ENCODE data around the gene SGK2. TPM values are rescaled to one million over a fixed set of nuclear protein-coding genes. Genes with fewer than 3 reads are reported as not detected.

Gene SGK2
- polyA plus RNA-seq (ENCODE audit: low read depth in 6 of 6): not detected

DNA sequence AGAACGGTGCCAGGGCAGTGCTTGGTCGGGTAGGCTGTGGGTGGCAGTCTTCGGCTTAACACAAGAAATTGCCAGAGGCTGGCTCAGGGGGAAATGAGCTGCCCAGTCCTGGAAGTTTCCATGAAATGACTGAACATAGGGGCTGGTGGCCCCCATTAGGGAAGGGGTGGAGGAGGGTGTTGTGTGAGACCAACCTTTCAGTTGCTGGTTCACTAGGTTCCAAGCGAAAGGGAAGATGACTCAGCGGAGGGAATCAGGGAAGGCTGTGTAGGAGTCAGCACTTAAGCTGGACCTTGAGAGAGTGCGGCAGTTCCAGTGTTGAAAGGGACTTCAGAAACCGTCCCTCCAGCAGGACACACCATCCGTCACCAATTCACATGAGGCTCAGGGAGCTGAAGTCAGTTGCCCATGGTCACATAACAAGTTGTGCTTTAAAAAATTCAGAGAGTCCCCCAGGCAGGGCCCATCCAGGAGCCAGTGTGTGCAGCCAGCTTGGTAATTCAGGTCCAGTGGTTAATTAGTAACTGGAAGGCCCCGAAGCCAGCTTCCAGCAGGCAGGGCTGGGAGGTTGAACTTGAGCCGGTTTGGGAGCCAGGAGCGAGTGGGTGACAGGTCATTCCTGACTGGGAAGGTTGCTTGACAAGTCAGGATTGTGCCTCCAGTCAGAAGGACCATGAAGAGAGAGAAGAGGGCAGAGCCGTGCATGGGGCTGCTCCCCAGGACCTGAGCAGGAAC is at the start of gene SGK2:
TSS of gene SGK2 (plus strand) at position 616 of the 735 bp plus-strand sequence. CDS start 7,469 bp downstream, outside the sequence.
- H3K4me1 Mint-ChIP-seq: no peaks in the 10 kb centered on the region
- no peak for ATAC-seq (ENCODE audit: low read depth in 2 of 2)
- H3K4me3 Mint-ChIP-seq: no peak within 1 kb of the TSS

DNA sequence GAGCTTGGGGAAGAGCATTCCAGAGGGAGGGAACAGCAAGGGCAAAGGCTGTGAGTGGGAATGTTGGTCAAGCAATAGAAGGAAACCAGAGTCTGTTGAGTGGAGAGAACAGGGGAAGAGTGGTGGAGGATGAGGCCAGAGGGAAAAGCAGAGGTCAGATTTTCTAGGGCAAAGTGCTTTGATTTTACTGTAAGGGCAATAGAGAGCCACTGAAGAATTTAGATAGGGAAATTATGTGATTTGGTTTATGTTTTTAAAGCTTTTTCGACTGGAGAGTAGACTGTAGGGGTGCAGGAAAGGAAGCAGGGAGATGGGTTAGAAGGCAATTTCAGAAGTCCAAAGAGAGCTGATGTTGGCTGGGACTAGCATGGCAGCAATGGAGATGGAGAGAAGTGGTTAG is 46.9 kb upstream of the SGK2 start:
- H3K27me3 Mint-ChIP-seq: peaks cover 14 to 35% (median 29%) of the 10 kb centered on the region in 3 donors
- H3K36me3 Mint-ChIP-seq: no peaks in the 10 kb centered on the region
- DNase-seq (no peak), ATAC-seq (ENCODE audit: low read depth in 2 of 2) (no peak)
- peaks cover 10 to 35% (median 26%) of the 10 kb centered on the region in 3 donors for H3K4me1 Mint-ChIP-seq
- peaks cover 0 to 3% (median 0%) of the 10 kb centered on the region in 7 donors for H3K9me3 Mint-ChIP-seq
- peak overlapping the region in 1 of 8 donors; percentile 30 for H3K4me3 Mint-ChIP-seq
- H3K27ac Mint-ChIP-seq: no peak overlapping the region

More for the DNA sequence above, at the start of gene SGK2:
- peak within 1 kb of the TSS in 2 of 6 donors; percentile 9 to 68 for H3K27ac Mint-ChIP-seq
- no peaks in the 10 kb centered on the region for H3K36me3 Mint-ChIP-seq
- no peaks in the 10 kb centered on the region for H3K9me3 Mint-ChIP-seq
- DNase-seq: no peak
- H3K27me3 Mint-ChIP-seq: no peaks in the 10 kb centered on the region

DNA sequence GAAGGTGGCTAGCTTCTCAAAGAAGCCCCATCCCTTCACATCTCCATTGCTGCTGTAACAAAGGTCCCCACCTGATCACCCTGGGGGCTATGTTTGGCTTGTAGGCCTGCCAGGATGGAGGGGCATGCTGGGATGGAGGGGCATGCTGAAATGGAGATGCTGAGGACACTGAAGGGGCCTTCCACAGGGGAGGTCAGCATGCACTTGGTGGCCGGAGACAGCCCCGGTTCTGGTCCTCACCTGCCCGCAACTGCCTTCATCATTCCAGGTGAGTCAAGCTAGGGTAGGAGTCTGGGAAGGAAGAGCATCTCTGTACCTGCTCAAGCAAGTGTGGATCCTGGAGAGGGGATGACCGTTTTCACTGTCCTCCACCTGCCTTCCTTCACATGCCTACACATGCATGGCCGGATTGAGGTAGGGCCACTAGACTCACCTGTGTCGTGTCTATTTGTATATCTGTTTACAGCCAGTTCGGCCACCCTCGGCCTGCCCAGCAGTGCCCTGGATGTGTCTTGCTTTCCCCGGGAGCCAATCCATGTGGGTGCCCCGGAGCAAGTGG is 45.4 kb upstream of the SGK2 start:
- no peaks in the 10 kb centered on the region for H3K36me3 Mint-ChIP-seq
- peaks cover 0 to 3% (median 0%) of the 10 kb centered on the region in 7 donors for H3K9me3 Mint-ChIP-seq
- peak overlapping the region in 2 of 6 donors; percentile 26 to 95 for H3K27ac Mint-ChIP-seq
- H3K27me3 Mint-ChIP-seq: peaks cover 11 to 24% (median 23%) of the 10 kb centered on the region in 3 donors
- ATAC-seq (ENCODE audit: low read depth in 2 of 2) (no peak), DNase-seq (no peak)
- H3K4me1 Mint-ChIP-seq: peaks cover 10 to 30% (median 26%) of the 10 kb centered on the region in 3 donors
- H3K4me3 Mint-ChIP-seq: peak overlapping the region; percentile 92 to 97 (median 95)

DNA sequence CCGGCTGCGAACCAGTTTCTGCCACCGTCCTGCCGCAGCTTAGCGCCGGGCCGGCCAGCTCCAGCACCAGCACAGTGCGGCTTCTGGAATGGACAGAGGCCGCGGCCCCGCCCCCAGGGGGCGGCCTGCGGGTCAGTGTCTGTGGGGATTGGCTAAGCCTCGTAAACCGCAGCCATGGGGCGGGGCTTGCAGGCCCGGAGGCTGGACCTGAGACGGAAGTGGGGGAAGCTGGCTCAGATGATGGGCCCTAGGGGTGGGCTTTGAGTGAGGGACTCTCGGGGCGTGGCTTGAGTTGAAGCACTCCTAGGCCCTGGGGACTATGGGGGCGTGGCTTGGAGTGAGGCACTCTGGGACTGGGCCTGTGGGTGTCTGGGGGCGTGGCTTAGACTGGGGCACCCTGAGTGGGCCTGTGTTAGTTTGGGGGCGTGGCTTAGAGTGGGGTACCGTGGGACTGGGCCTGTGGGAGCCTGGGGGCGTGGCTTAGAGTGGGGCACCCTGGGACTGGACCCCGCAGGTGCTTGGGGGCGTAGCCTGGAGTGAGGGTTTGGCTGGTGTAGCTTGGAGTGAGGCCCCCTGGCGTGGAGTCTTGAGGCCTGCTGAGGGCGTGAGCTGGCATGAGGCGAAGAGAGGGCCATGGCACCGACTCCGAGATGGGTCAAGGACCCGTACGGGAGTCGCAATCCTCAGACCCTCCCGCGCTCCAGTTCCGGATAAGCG is 44.7 kb upstream of the SGK2 start:
- peak overlapping the region; percentile 92 to 97 (median 95) for H3K4me3 Mint-ChIP-seq

DNA sequence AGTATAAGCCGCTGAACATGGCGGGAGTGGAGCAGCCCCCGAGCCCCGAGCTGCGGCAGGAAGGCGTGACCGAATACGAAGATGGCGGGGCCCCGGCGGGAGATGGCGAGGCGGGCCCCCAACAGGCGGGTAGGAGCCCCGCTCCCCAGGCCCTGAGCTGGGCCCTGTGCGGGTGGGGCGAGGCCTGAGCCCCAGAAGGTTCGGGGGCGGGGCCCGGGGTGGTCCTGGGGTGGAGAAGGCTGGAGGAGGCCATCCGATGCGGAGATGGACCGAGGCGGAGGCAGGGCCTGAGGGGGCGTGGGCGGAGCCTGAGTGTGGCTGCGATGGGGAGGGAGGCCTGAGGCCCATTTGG is 44.2 kb upstream of the SGK2 start:
- Mint-ChIP-seq H3K36me3 (no peaks in the 10 kb centered on the region), H3K27me3 (peaks cover 8 to 12% (median 12%) of the 10 kb centered on the region in 3 donors), H3K27ac (peak overlapping the region; percentile 72 to 96 (median 90)), H3K9me3 (peaks cover 0 to 3% (median 0%) of the 10 kb centered on the region in 7 donors), H3K4me1 (peaks cover 10 to 20% (median 20%) of the 10 kb centered on the region in 3 donors), H3K4me3 (peak overlapping the region; percentile 92 to 97 (median 95))
- ATAC-seq (ENCODE audit: low read depth in 2 of 2) (peak; percentile 14 to 20), DNase-seq (no peak)

More for the DNA sequence above, 44.7 kb upstream of the SGK2 start:
- DNase-seq (peak; percentile 94), ATAC-seq (ENCODE audit: low read depth in 2 of 2) (peak; percentile 83 to 85)
- H3K27me3 Mint-ChIP-seq: peaks cover 8 to 17% (median 17%) of the 10 kb centered on the region in 3 donors
- H3K36me3 Mint-ChIP-seq: no peaks in the 10 kb centered on the region
- H3K27ac Mint-ChIP-seq: peak overlapping the region; percentile 72 to 96 (median 90)
- peaks cover 0 to 3% (median 0%) of the 10 kb centered on the region in 7 donors for H3K9me3 Mint-ChIP-seq
- peaks cover 10 to 24% (median 21%) of the 10 kb centered on the region in 3 donors for H3K4me1 Mint-ChIP-seq

DNA sequence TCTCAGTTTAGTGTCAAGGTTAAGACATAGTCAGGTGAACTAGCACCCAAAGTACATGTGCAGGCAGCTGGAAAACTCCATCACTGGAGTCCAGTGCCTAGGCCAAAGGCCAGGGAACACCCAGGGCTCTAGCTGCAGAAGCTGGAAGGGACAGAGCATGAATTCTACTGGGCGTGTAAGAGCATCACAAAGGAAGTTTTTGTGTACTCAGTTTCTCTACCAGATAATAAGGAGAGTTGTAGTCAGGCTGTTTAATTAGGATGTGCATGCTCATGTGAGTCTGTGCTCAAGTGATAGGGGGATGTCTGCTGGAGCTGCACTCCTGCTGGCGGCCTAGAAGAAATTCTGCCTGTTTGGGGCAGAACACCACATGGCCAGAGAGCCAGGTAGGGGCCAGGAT is 43.2 kb upstream of the SGK2 start:
- DNase-seq (no peak), ATAC-seq (ENCODE audit: low read depth in 2 of 2) (no peak)
- peak overlapping the region in 6 of 8 donors; percentile 31 to 97 (median 95) for H3K4me3 Mint-ChIP-seq
- peaks cover 8 to 11% (median 10%) of the 10 kb centered on the region in 3 donors for H3K27me3 Mint-ChIP-seq
- peaks cover 0 to 7% (median 0%) of the 10 kb centered on the region in 7 donors for H3K9me3 Mint-ChIP-seq
- peaks cover 10 to 20% (median 20%) of the 10 kb centered on the region in 3 donors for H3K4me1 Mint-ChIP-seq
- H3K27ac Mint-ChIP-seq: peak overlapping the region in 1 of 6 donors; percentile 21
- no peaks in the 10 kb centered on the region for H3K36me3 Mint-ChIP-seq

DNA sequence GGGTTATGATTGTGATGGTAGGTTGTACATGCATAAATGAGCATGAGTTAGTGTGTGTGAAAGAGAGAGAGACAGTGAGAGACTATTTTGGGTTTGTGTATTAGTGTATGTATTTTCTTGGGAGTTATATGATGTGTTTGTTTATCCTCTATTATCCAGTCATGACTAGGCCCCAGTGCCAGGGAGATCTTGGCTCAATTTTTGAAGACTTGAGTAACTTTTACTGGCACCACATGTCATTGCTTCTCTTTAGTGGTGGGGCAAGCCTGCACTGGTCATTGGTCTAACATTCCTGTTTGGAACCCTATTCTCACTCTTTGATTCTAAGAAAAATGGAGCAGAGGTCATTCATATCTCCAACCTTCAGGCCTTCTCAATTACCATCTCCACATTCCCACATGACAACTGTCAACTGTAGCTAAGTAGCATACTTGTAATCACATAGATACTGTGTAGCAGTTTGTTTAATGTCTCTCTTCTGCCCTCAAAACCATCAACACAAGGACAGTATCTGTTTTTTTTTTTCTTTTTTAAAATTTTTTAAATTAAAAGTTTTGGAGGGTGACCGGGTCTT is 42.5 kb upstream of the SGK2 start:
- Mint-ChIP-seq H3K4me3 (peak overlapping the region in 2 of 8 donors; percentile 6 to 94), H3K36me3 (no peaks in the 10 kb centered on the region), H3K9me3 (peaks cover 0 to 7% (median 0%) of the 10 kb centered on the region in 7 donors), H3K4me1 (peaks cover 10 to 20% (median 20%) of the 10 kb centered on the region in 3 donors), H3K27me3 (peaks cover 4 to 8% (median 7%) of the 10 kb centered on the region in 3 donors), H3K27ac (no peak overlapping the region)
- ATAC-seq (ENCODE audit: low read depth in 2 of 2) (no peak), DNase-seq (no peak)

DNA sequence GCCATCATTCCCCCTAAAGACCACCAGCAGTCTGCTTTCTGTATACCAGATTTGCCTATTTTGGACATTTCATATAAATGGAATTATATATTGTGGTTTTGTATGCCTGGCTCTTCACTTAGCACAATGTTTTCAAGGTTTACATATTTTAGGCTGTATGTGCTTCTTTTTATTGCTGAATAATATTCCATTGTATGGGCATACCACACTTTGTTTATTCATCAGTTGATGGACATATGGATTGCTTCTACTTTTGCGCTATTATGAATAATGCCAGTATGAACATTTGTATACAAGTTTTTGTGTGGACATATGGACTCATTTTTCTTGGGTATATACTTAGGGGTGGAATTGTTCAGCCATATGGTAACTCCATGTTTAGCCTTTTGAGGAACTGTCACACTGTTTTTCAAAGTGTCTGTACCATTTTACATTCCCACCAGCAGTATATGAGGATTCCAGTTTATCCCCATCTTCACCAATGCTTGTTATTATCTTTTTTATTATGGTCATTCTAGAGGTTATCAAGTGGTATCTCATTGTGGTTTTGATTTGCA is 38.7 kb upstream of the SGK2 start:
- H3K4me1 Mint-ChIP-seq: peaks cover 4 to 12% (median 12%) of the 10 kb centered on the region in 3 donors
- no peak overlapping the region for H3K27ac Mint-ChIP-seq
- H3K27me3 Mint-ChIP-seq: peaks cover 0 to 5% (median 0%) of the 10 kb centered on the region in 3 donors
- H3K36me3 Mint-ChIP-seq: no peaks in the 10 kb centered on the region
- ATAC-seq (ENCODE audit: low read depth in 2 of 2): no peak
- H3K4me3 Mint-ChIP-seq: no peak overlapping the region
- peaks cover 0 to 7% (median 0%) of the 10 kb centered on the region in 7 donors for H3K9me3 Mint-ChIP-seq
- DNase-seq: no peak

DNA sequence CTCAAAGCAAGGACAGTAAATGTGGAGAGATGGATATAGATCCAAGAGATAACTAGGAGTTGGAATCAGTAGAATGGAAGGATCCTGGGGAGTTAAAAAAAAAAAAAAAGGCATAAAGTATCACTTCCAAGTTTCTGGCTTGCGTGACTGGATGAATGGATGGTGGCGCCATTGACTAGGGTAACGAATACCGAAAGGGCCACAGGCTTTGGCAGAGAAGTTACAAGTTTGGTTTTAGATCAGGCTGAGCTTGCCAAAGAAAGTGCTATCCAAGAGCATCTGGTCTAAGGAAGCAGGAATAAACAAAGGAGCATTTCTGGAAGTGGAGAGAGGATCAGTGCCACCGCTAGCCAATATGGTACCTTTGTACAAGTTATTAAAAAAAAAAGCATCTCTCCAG is 33.8 kb upstream of the SGK2 start:
- DNase-seq (no peak), ATAC-seq (ENCODE audit: low read depth in 2 of 2) (no peak)
- H3K27ac Mint-ChIP-seq: peak overlapping the region in 1 of 6 donors; percentile 55
- no peak overlapping the region for H3K4me3 Mint-ChIP-seq
- H3K36me3 Mint-ChIP-seq: peaks cover 0 to 5% of the 10 kb centered on the region in 2 donors
- H3K4me1 Mint-ChIP-seq: peaks cover 0 to 4% (median 0%) of the 10 kb centered on the region in 3 donors
- H3K9me3 Mint-ChIP-seq: peaks cover 0 to 3% (median 0%) of the 10 kb centered on the region in 7 donors
- peaks cover 0 to 9% (median 0%) of the 10 kb centered on the region in 3 donors for H3K27me3 Mint-ChIP-seq

DNA sequence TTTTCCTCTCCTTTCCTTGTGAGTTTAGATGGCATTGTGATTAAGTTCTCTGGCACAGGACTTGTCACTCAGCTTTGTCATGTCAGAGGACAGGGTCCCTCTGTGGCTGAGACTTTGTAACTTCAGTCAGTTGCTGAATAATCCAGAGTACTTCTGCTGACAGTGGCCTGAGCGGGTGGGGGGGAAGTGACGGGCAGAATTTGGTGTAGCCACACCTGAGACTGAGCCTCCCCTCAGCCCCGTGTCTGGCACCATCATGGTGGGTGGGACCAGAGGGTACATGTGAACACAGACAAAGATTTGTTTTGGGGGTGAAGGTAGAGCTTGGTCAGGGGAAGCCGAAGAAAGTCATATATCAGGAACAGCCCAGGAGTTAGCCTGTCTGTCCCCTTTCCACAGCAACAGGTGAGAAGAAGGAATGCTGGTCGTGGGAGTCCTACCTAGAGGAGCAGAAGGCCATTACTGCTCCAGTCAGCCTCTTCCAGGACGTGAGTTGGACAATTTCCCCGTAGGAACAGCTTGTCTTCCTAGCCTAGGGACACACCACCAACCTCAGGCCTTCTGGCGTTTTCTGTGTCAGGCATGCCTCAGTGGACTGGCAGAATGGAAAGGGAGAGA is 30.5 kb upstream of the SGK2 start:
- Mint-ChIP-seq H3K36me3 (peaks cover 5% of the 10 kb centered on the region in 2 donors), H3K27ac (no peak overlapping the region), H3K4me1 (peaks cover 0 to 4% (median 0%) of the 10 kb centered on the region in 3 donors), H3K27me3 (peaks cover 0 to 9% (median 0%) of the 10 kb centered on the region in 3 donors), H3K9me3 (no peaks in the 10 kb centered on the region), H3K4me3 (no peak overlapping the region)
- DNase-seq: no peak
- no peak for ATAC-seq (ENCODE audit: low read depth in 2 of 2)

DNA sequence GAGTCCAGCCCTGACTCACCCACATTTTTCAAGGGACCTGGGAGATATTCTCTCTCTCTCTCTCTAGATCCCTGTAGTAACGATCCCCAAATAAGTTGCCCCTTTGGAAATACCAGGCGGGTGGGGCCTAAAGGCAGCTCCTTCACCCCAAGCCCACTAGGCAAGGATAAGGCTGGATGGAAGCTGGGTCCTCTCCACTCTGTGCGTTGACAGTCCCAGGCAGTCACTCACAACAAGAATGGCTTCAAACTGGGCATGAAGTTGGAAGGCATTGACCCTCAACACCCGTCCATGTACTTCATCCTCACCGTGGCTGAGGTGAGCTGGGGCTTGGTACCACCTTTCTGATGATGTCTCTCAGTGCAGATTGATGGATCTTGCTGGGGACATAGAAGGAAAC is 29.8 kb upstream of the SGK2 start:
- ATAC-seq (ENCODE audit: low read depth in 2 of 2): no peak
- H3K4me1 Mint-ChIP-seq: peaks cover 0 to 4% (median 0%) of the 10 kb centered on the region in 3 donors
- H3K27me3 Mint-ChIP-seq: peaks cover 0 to 9% (median 0%) of the 10 kb centered on the region in 3 donors
- H3K36me3 Mint-ChIP-seq: peaks cover 5% of the 10 kb centered on the region in 2 donors
- H3K4me3 Mint-ChIP-seq: no peak overlapping the region
- H3K27ac Mint-ChIP-seq: peak overlapping the region in 1 of 6 donors; percentile 24
- no peaks in the 10 kb centered on the region for H3K9me3 Mint-ChIP-seq
- no peak for DNase-seq

DNA sequence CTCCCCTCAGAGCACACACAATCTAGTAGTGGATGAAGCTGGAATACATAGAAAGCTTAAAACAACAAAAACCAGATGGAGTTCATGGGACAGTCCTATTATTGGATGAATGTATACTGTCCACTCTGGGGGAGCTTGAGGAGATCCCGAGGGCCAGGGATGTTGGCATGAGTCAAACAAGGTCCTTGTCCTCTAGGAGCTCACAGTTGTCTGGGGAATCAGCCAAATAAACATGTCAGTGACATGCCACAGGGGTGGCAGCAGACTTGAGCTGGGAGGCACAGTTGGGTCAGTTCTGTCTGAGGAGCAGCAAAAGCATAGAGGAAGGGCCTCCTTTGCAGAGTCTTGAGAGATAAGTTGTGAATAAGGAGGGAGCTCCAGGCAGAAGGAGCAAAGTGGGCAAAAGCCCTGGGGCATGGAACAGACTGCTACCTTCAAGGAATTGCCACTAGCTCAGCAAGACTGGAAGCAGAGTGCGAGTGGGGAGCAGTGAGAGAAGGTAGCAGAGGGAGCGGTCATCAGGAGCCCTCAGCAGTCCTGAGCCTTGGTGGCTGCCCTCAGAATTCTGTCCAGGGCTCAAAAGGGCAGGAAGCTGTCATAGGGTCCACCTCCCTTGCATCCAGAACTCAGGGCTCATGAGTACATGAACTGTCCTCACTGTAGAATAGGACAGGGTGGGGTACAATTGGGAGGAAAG is 29.2 kb upstream of the SGK2 start:
- Mint-ChIP-seq H3K4me3 (no peak overlapping the region), H3K36me3 (peaks cover 5% of the 10 kb centered on the region in 2 donors), H3K27ac (peak overlapping the region in 2 of 6 donors; percentile 24 to 35), H3K4me1 (peaks cover 0 to 4% (median 0%) of the 10 kb centered on the region in 3 donors), H3K27me3 (peaks cover 0 to 5% (median 0%) of the 10 kb centered on the region in 3 donors), H3K9me3 (no peaks in the 10 kb centered on the region)
- DNase-seq (no peak), ATAC-seq (ENCODE audit: low read depth in 2 of 2) (no peak)

Measured in naive B cell (primary cell).